HepG2 (cell line): Measurements from ENCODE around the gene CACNG8. TPM values are rescaled to one million over a fixed set of nuclear protein-coding genes. Genes with fewer than 3 reads are reported as not detected.

Experiments
- ATAC-seq: fragments of 200-7000 bp; cut with Tn5 transposase; 3 replicates; pipeline ENCODE4 v1.9.1; 2020; ENCODE audit warnings: mild to moderate bottlenecking, moderate library complexity
- BruUV-seq: library from RNA; stranded (reverse); fragments of 400-500 nt; replicated peaks from 2 replicates; lab custom pipeline; 2021; lab: Mats Ljungman, UMichigan
- CTCF ChIA-PET: fragments of 300-600 bp; formaldehyde crosslinking; extraction: SDS; loops from one replicate; lab custom pipeline; 2021; ENCODE audit warnings: low total read pairs, inconsistent platforms, low intra/inter-chr PET ratio; lab: Yijun Ruan, JAX
- POLR2A ChIA-PET: fragments of 350-600 bp; sonication (Branson Sonifier 250); formaldehyde crosslinking; loops from one replicate; lab custom pipeline; 2020; ENCODE audit warnings: antibody characterized with exemption, inconsistent platforms; lab: Yijun Ruan, JAX
- DNase-seq: peaks from one replicate; pipeline ENCODE4 v3.0.0-alpha.2; 2015; ENCODE audit warnings: low spot score
- FAIRE-seq: peaks from 3 replicates; lab custom pipeline; 2011; peaks lifted over from hg19 to GRCh38; lab: Jason Lieb, UNC
- H2AFZ ChIP-seq: one replicate; pipeline ENCODE4 v1.6.1; 2011; ENCODE audit warnings: low read length, inconsistent platforms
- H3K27ac ChIP-seq: fragments of 300-600 bp; 3 replicates; pipeline ENCODE4 v1.8.0; 2011; ENCODE audit warnings: mixed run types, mild to moderate bottlenecking, mixed read lengths, low read length, inconsistent platforms; ENCODE audit not compliant: insufficient read depth; ENCODE audit errors: extremely low read length
- H3K27me3 ChIP-seq, 2 experiments: fragments of 200-600 bp in 1 of 2; 2 replicates in 1 of 2; 3 replicates in 1 of 2; pipeline versions ENCODE4 v1.6.0 to v1.8.0; 2011; ENCODE audit warnings: low read length in 2 of 2, mild to moderate bottlenecking in 2 of 2, moderate library complexity in 2 of 2, inconsistent platforms in 1 of 2; ENCODE audit not compliant: insufficient read depth in 2 of 2, control insufficient read depth in 1 of 2
- H3K36me3 ChIP-seq, 2 experiments: fragments of 200-600 bp in 1 of 2; replicated peaks in 1 of 2; 2 replicates in 1 of 2; 3 replicates in 1 of 2; pipeline versions ENCODE4 v1.5.1 to v1.8.0; 2011; ENCODE audit warnings: low read length in 2 of 2, inconsistent platforms in 1 of 2; ENCODE audit not compliant: insufficient read depth in 2 of 2, control insufficient read depth in 1 of 2
- H3K4me1 ChIP-seq: 2 replicates; pipeline ENCODE4 v1.5.1; 2012; ENCODE audit warnings: low read length, inconsistent platforms; ENCODE audit not compliant: insufficient read depth
- H3K4me2 ChIP-seq: 2 replicates; pipeline ENCODE4 v1.6.0; 2011; ENCODE audit warnings: low read depth, low read length, inconsistent platforms
- H3K4me3 ChIP-seq, 3 experiments: fragments of 200-600 bp in 1 of 3; sonication (generic), shearing (Covaris generic) in 1 of 3; replicated peaks in 1 of 3; 2 replicates each; pipeline ENCODE4 v1.5.1; 2011 to 2016; ENCODE audit warnings: low read length in 3 of 3, inconsistent platforms in 2 of 3, low read depth in 2 of 3, mild to moderate bottlenecking in 2 of 3, control low read depth in 1 of 3, mixed read lengths in 1 of 3; ENCODE audit not compliant: insufficient read depth in 1 of 3
- H3K79me2 ChIP-seq: one replicate; pipeline ENCODE4 v1.6.1; 2011; ENCODE audit warnings: low read length, inconsistent platforms; ENCODE audit not compliant: insufficient read depth
- H3K9ac ChIP-seq: 2 replicates; pipeline ENCODE4 v1.6.0; 2011; ENCODE audit warnings: mild to moderate bottlenecking, low read depth, low read length, inconsistent platforms; ENCODE audit not compliant: insufficient read depth
- H3K9me3 ChIP-seq: 2 replicates; pipeline ENCODE4 v1.5.1; 2012; ENCODE audit warnings: mild to moderate bottlenecking, low read length
- H4K20me1 ChIP-seq: 2 replicates; pipeline ENCODE4 v1.6.0; 2011; ENCODE audit warnings: inconsistent platforms, mild to moderate bottlenecking, low read length, moderate library complexity; ENCODE audit not compliant: insufficient read depth
- KLF9 ChIP-seq: IDR thresholded peaks from 2 replicates; pipeline ENCODE4 v1.6.1; 2016; ENCODE audit warnings: low read depth
- NFYB ChIP-seq: sonication (generic); formaldehyde crosslinking; IDR thresholded peaks from 2 replicates; pipeline ENCODE4 v1.4.0; 2020; ENCODE audit warnings: missing genetic modification reagents
- NFYC ChIP-seq: IDR thresholded peaks from 2 replicates; pipeline ENCODE4 v1.6.1; 2016; ENCODE audit warnings: missing genetic modification reagents, missing compliant biosample characterization
- PBX2 ChIP-seq: IDR thresholded peaks from 2 replicates; pipeline ENCODE4 v1.6.1; 2016; ENCODE audit warnings: control low read depth
- WGBS: methylation state at CpG from one replicate; pipeline ENCODE4 v1.1.6; 2017; ENCODE audit warnings: low lambda C conversion rate; 5-methylcytosine and 5-hydroxymethylcytosine counted together
- in situ Hi-C: cut with HindIII; loops from 2 replicates; pipeline ENCODE4 v1.10.0; 2017; ENCODE audit warnings: low pct_unique_long_range_greater_than_20kb; ENCODE audit not compliant: extremely low pct_ligation_motif_present
- intact Hi-C: fragments of 100-400 bp; cut with micrococcal nuclease; formaldehyde crosslinking; loops from one replicate; pipeline ENCODE4 v1.10.0; 2022; ENCODE audit not compliant: unreplicated experiment
- polyA plus RNA-seq, 8 experiments: library from polyadenylated mRNA; depleted of rRNA in 3 of 8; stranded (reverse) in 7 of 8; unstranded in 1 of 8; fragments of >200 nt; fragmentation: Illumina TruSeq in 4 of 8; extraction: Trizol in 4 of 8; gene quantifications; 2 replicates each; pipeline versions ENCODE4 v1.2.1 to v1.2.3, GENCODE V29; 2011 to 2016; ENCODE audit warnings: low read depth in 4 of 8, missing spikeins in 1 of 8, mixed read lengths in 1 of 8; ENCODE audit not compliant: insufficient read depth in 1 of 8
- total RNA-seq, 5 experiments: library from RNA; depleted of rRNA; stranded (reverse); fragments of >200 nt; fragmentation: Illumina TruSeq; extraction: Trizol; gene quantifications; 2 replicates each; pipeline ENCODE4 v1.2.3, GENCODE V29; 2016; ENCODE audit warnings: low read depth in 1 of 5

CACNG8 gene
- total and polyA plus RNA-seq, 2 of the 13 experiments (the other 11 are each of a cell fraction or from before 2014, with no cell fraction given), result not detected

- H3K4me2 ChIP-seq, result no peak overlapping the region
- intact Hi-C loops, result no loop called here
- peak; percentile 27; the same call in 1 of the 3 replicates for ATAC-seq
These were observed 15.4 kb downstream of the CACNG8 start for GRCh38 chr19:53977991-53978731.

More at GRCh38 chr19:53977991-53978731, 15.4 kb downstream of the CACNG8 start:
- peak; percentile 63; the same call in 1 of the 2 replicates for TF ChIP-seq NFYC (CRISPR knock-in tag)
- no peak for TF ChIP-seq PBX2 (CRISPR knock-in tag)
- TF ChIP-seq KLF9, result no peak
- TF ChIP-seq NFYB, result peak; percentile 70
- 58% methylated on average over 49 of the region's 54 CpGs for WGBS
- Histone ChIP-seq H3K27me3 (0 out of 5 replicates have a peak, but pooled peaks cover 0 to 9% of the 10 kb centered on the region in 2 experiments), H3K79me2 (no peaks in the 10 kb centered on the region), H3K4me1 (no peaks in the 10 kb centered on the region), H3K9me3 (no peaks in the 10 kb centered on the region), H3K27ac (no peak overlapping the region), H2AFZ (no peak overlapping the region), H3K4me3 (no peak overlapping the region), H3K9ac (no peak overlapping the region), H3K36me3 (no peaks in the 10 kb centered on the region), H4K20me1 (no peaks in the 10 kb centered on the region)
- ChIA-PET POLR2A (no interaction called here), CTCF (no interaction called here)
- BruUV-seq, result no TSS peak
- FAIRE-seq (no peak), DNase-seq (no peak)
- in situ Hi-C loops, result no loop called here
